IgD-negative memory B cell (primary cell): ENCODE data around the gene RPA3. TPM values are rescaled to one million over a fixed set of nuclear protein-coding genes. Genes with fewer than 3 reads are reported as not detected.

Source experiments
- H3K27ac Mint-ChIP-seq, 3 donors: one replicate each; pipeline ENCODE4 v1.8.0; 2020 to 2022; ENCODE audit warnings: mild to moderate bottlenecking in 3 of 3, mixed read lengths in 3 of 3, moderate library complexity in 1 of 3
- H3K27me3 Mint-ChIP-seq: one replicate; pipeline ENCODE4 v1.8.0; 2021; ENCODE audit warnings: mixed read lengths
- H3K36me3 Mint-ChIP-seq: one replicate; pipeline ENCODE4 v1.8.0; 2020; ENCODE audit warnings: mild to moderate bottlenecking, mixed read lengths
- H3K4me1 Mint-ChIP-seq, 3 donors: one replicate each; pipeline ENCODE4 v1.8.0; 2020 to 2022; ENCODE audit warnings: mixed read lengths in 3 of 3, mild to moderate bottlenecking in 1 of 3
- H3K4me3 Mint-ChIP-seq, 4 donors: one replicate each; pipeline ENCODE4 v1.8.0; 2020 to 2022; ENCODE audit warnings: mild to moderate bottlenecking in 4 of 4, mixed read lengths in 4 of 4, moderate library complexity in 3 of 4
- H3K9me3 Mint-ChIP-seq, 3 donors: one replicate each; pipeline ENCODE4 v1.8.0; 2020 to 2021; ENCODE audit warnings: mixed read lengths in 3 of 3, mild to moderate bottlenecking in 1 of 3
- polyA plus RNA-seq: library from polyadenylated mRNA; unstranded; fragments of 300-500 nt; fragmentation: Illumina TruSeq; gene quantifications from one replicate; pipeline ENCODE4 v1.2.3, GENCODE V29; 2021

Gene RPA3
- polyA plus RNA-seq, 1 donor from 2014 or later = 99.9 TPM

GRCh38 chr7:7640221-7641128, 77.9 kb downstream of the RPA3 start, which contains the start of gene UMAD1:
TSS of gene UMAD1 (plus strand) at chr7:7640752. CDS start at chr7:7673372, 32,620 bp downstream.
- peak within 1 kb of the TSS; percentile 84 to 99 (median 99) for H3K27ac Mint-ChIP-seq
- no peaks in the 10 kb centered on the region for H3K27me3 Mint-ChIP-seq
- H3K9me3 Mint-ChIP-seq = no peaks in the 10 kb centered on the region
- peak within 1 kb of the TSS; percentile 86 to 98 (median 96) for H3K4me3 Mint-ChIP-seq
- peaks cover 11 to 34% (median 19%) of the 10 kb centered on the region in 3 donors for H3K4me1 Mint-ChIP-seq
- H3K36me3 Mint-ChIP-seq = peaks cover 10% of the 10 kb centered on the region

GRCh38 chr7:7639847-7640220, 78.6 kb downstream of the RPA3 start:
- H3K27me3 Mint-ChIP-seq = no peaks in the 10 kb centered on the region
- peaks cover 11 to 32% (median 19%) of the 10 kb centered on the region in 3 donors for H3K4me1 Mint-ChIP-seq
- H3K36me3 Mint-ChIP-seq = peaks cover 7% of the 10 kb centered on the region
- H3K9me3 Mint-ChIP-seq = no peaks in the 10 kb centered on the region
- peak overlapping the region; percentile 84 to 99 (median 99) for H3K27ac Mint-ChIP-seq
- H3K4me3 Mint-ChIP-seq = peak overlapping the region; percentile 86 to 98 (median 96)

GRCh38 chr7:7639421-7639820, 79.0 kb downstream of the RPA3 start:
- Mint-ChIP-seq H3K36me3 (peaks cover 7% of the 10 kb centered on the region), H3K27me3 (no peaks in the 10 kb centered on the region), H3K4me3 (peak overlapping the region; percentile 86 to 98 (median 96)), H3K4me1 (peaks cover 11 to 29% (median 18%) of the 10 kb centered on the region in 3 donors), H3K27ac (peak overlapping the region; percentile 84 to 99 (median 99)), H3K9me3 (no peaks in the 10 kb centered on the region)

- Mint-ChIP-seq H3K9me3 (peaks cover 2 to 10% (median 4%) of the 10 kb centered on the region in 3 donors), H3K36me3 (peaks cover 8% of the 10 kb centered on the region), H3K4me3 (no peak overlapping the region), H3K27me3 (no peaks in the 10 kb centered on the region), H3K27ac (no peak overlapping the region), H3K4me1 (no peaks in the 10 kb centered on the region)
Measured at GRCh38 chr7:7630626-7631329, 87.6 kb downstream of the RPA3 start.

GRCh38 chr7:7628476-7628875, 89.9 kb downstream of the RPA3 start:
- peaks cover 8% of the 10 kb centered on the region for H3K36me3 Mint-ChIP-seq
- H3K9me3 Mint-ChIP-seq = peaks cover 2 to 12% (median 4%) of the 10 kb centered on the region in 3 donors
- H3K27ac Mint-ChIP-seq = no peak overlapping the region
- H3K4me3 Mint-ChIP-seq = no peak overlapping the region
- H3K4me1 Mint-ChIP-seq = no peaks in the 10 kb centered on the region
- H3K27me3 Mint-ChIP-seq = no peaks in the 10 kb centered on the region

- Mint-ChIP-seq H3K27me3 (no peaks in the 10 kb centered on the region), H3K4me3 (no peak overlapping the region), H3K27ac (no peak overlapping the region), H3K9me3 (peaks cover 0 to 2% (median 0%) of the 10 kb centered on the region in 3 donors), H3K4me1 (no peaks in the 10 kb centered on the region), H3K36me3 (peaks cover under 1% of the 10 kb centered on the region)
Measured at GRCh38 chr7:7620644-7621210, 97.7 kb downstream of the RPA3 start.

GRCh38 chr7:7620236-7620635, 98.2 kb downstream of the RPA3 start:
- Mint-ChIP-seq H3K4me3 (no peak overlapping the region), H3K4me1 (peaks cover 0 to 4% (median 1%) of the 10 kb centered on the region in 3 donors), H3K27ac (no peak overlapping the region), H3K36me3 (no peaks in the 10 kb centered on the region), H3K27me3 (no peaks in the 10 kb centered on the region), H3K9me3 (no peaks in the 10 kb centered on the region)

GRCh38 chr7:7618410-7618809, 100.0 kb downstream of the RPA3 start:
- Mint-ChIP-seq H3K9me3 (no peaks in the 10 kb centered on the region), H3K4me1 (peaks cover 2 to 6% (median 6%) of the 10 kb centered on the region in 3 donors), H3K4me3 (no peak overlapping the region), H3K27ac (no peak overlapping the region), H3K27me3 (no peaks in the 10 kb centered on the region), H3K36me3 (no peaks in the 10 kb centered on the region)

GRCh38 chr7:7617550-7617949, 100.9 kb downstream of the RPA3 start:
- no peak overlapping the region for H3K4me3 Mint-ChIP-seq
- no peaks in the 10 kb centered on the region for H3K27me3 Mint-ChIP-seq
- H3K4me1 Mint-ChIP-seq = peaks cover 2 to 6% (median 6%) of the 10 kb centered on the region in 3 donors
- H3K9me3 Mint-ChIP-seq = no peaks in the 10 kb centered on the region
- no peak overlapping the region for H3K27ac Mint-ChIP-seq
- no peaks in the 10 kb centered on the region for H3K36me3 Mint-ChIP-seq

- no peak overlapping the region for H3K4me3 Mint-ChIP-seq
- H3K27me3 Mint-ChIP-seq = no peaks in the 10 kb centered on the region
- H3K9me3 Mint-ChIP-seq = no peaks in the 10 kb centered on the region
- H3K27ac Mint-ChIP-seq = peak overlapping the region in 1 of 3 donors; percentile 22
- no peaks in the 10 kb centered on the region for H3K36me3 Mint-ChIP-seq
- H3K4me1 Mint-ChIP-seq = peaks cover 2 to 6% (median 6%) of the 10 kb centered on the region in 3 donors
Measured at GRCh38 chr7:7614018-7614741, 104.2 kb downstream of the RPA3 start.

GRCh38 chr7:7613210-7613609, 105.2 kb downstream of the RPA3 start:
- H3K9me3 Mint-ChIP-seq = no peaks in the 10 kb centered on the region
- no peak overlapping the region for H3K27ac Mint-ChIP-seq
- H3K4me1 Mint-ChIP-seq = peaks cover 2 to 6% (median 6%) of the 10 kb centered on the region in 3 donors
- H3K4me3 Mint-ChIP-seq = no peak overlapping the region
- no peaks in the 10 kb centered on the region for H3K36me3 Mint-ChIP-seq
- no peaks in the 10 kb centered on the region for H3K27me3 Mint-ChIP-seq

GRCh38 chr7:7612519-7612918, 105.9 kb downstream of the RPA3 start:
- peak overlapping the region in 1 of 3 donors; percentile 36 for H3K27ac Mint-ChIP-seq
- no peak overlapping the region for H3K4me3 Mint-ChIP-seq
- no peaks in the 10 kb centered on the region for H3K9me3 Mint-ChIP-seq
- no peaks in the 10 kb centered on the region for H3K27me3 Mint-ChIP-seq
- H3K36me3 Mint-ChIP-seq = peaks cover 4% of the 10 kb centered on the region
- peaks cover 2 to 6% (median 6%) of the 10 kb centered on the region in 3 donors for H3K4me1 Mint-ChIP-seq

GRCh38 chr7:7609330-7609729, 109.1 kb downstream of the RPA3 start:
- Mint-ChIP-seq H3K9me3 (no peaks in the 10 kb centered on the region), H3K36me3 (peaks cover 4% of the 10 kb centered on the region), H3K27ac (no peak overlapping the region), H3K27me3 (no peaks in the 10 kb centered on the region), H3K4me1 (peaks cover 0 to 3% (median 0%) of the 10 kb centered on the region in 3 donors), H3K4me3 (no peak overlapping the region)

- H3K27me3 Mint-ChIP-seq = no peaks in the 10 kb centered on the region
- H3K9me3 Mint-ChIP-seq = no peaks in the 10 kb centered on the region
- H3K27ac Mint-ChIP-seq = no peak overlapping the region
- H3K36me3 Mint-ChIP-seq = peaks cover 4% of the 10 kb centered on the region
- no peak overlapping the region for H3K4me3 Mint-ChIP-seq
- no peaks in the 10 kb centered on the region for H3K4me1 Mint-ChIP-seq
Measured at GRCh38 chr7:7607010-7607409, 111.4 kb downstream of the RPA3 start.
